Measurements from ENCODE around the gene ADPRH.

The ADPRH gene

GRCh38 chr3:119628816-119629445, 49.6 kb downstream of the ADPRH start:
- H3K9me2 ChIP-seq (replicated peaks; ENCODE audit: low read depth, low read length): no peaks in the 10 kb centered on the region
- H3K36me3 ChIP-seq (ENCODE audit: insufficient read depth, low read length): no peaks in the 10 kb centered on the region
- H3F3A ChIP-seq (ENCODE audit: low read depth): no peaks in the 10 kb centered on the region
- no peak overlapping the region for H3K4me2 ChIP-seq (ENCODE audit: low read depth, low read length, poor library complexity, severe bottlenecking)
- H2AFZ ChIP-seq (ENCODE audit: low read length): no peak overlapping the region
- H3K27me3 ChIP-seq (ENCODE audit: insufficient read depth, low read length, poor library complexity, severe bottlenecking): no peaks in the 10 kb centered on the region
- H4K20me1 ChIP-seq (ENCODE audit: insufficient read depth, low read length, poor library complexity, severe bottlenecking): no peaks in the 10 kb centered on the region
- H3K9me3 ChIP-seq (ENCODE audit: insufficient read depth, low read depth, low read length): no peaks in the 10 kb centered on the region
- TF ChIP-seq CTCF (conservative IDR thresholded peaks at IDR 0.05; ENCODE audit: low read length) (no peak), EZH2phosphoT487 (IDR thresholded peaks at IDR 0.05; ENCODE audit: borderline replicate concordance) (no peak)
- no peaks in the 10 kb centered on the region for H3K79me2 ChIP-seq (ENCODE audit: insufficient read depth, low read length)
- H3K4me3 ChIP-seq (ENCODE audit: low read length, poor library complexity, severe bottlenecking): no peak overlapping the region
- no peak overlapping the region for H3K9ac ChIP-seq (ENCODE audit: low read depth, low read length, poor library complexity, severe bottlenecking)
- no peaks in the 10 kb centered on the region for H3K4me1 ChIP-seq (ENCODE audit: insufficient read depth, low read length, poor library complexity, severe bottlenecking)

GRCh38 chr3:119630128-119630879, 51.0 kb downstream of the ADPRH start:
- H3K9me3 ChIP-seq (ENCODE audit: insufficient read depth, low read depth, low read length): no peaks in the 10 kb centered on the region
- no peaks in the 10 kb centered on the region for H3K9me2 ChIP-seq (replicated peaks; ENCODE audit: low read depth, low read length)
- TF ChIP-seq EZH2phosphoT487 (IDR thresholded peaks at IDR 0.05; ENCODE audit: borderline replicate concordance) (no peak), CTCF (conservative IDR thresholded peaks at IDR 0.05; ENCODE audit: low read length) (no peak)
- no peaks in the 10 kb centered on the region for H3F3A ChIP-seq (ENCODE audit: low read depth)
- H3K4me2 ChIP-seq (ENCODE audit: low read depth, low read length, poor library complexity, severe bottlenecking): no peak overlapping the region
- no peak overlapping the region for H2AFZ ChIP-seq (ENCODE audit: low read length)
- H3K36me3 ChIP-seq (ENCODE audit: insufficient read depth, low read length): no peaks in the 10 kb centered on the region
- no peaks in the 10 kb centered on the region for H4K20me1 ChIP-seq (ENCODE audit: insufficient read depth, low read length, poor library complexity, severe bottlenecking)
- H3K4me3 ChIP-seq (ENCODE audit: low read length, poor library complexity, severe bottlenecking): no peak overlapping the region
- no peaks in the 10 kb centered on the region for H3K27me3 ChIP-seq (ENCODE audit: insufficient read depth, low read length, poor library complexity, severe bottlenecking)
- H3K79me2 ChIP-seq (ENCODE audit: insufficient read depth, low read length): no peaks in the 10 kb centered on the region
- no peak overlapping the region for H3K9ac ChIP-seq (ENCODE audit: low read depth, low read length, poor library complexity, severe bottlenecking)
- no peaks in the 10 kb centered on the region for H3K4me1 ChIP-seq (ENCODE audit: insufficient read depth, low read length, poor library complexity, severe bottlenecking)

GRCh38 chr3:119630880-119631329, 51.6 kb downstream of the ADPRH start:
- Histone ChIP-seq H3K4me1 (ENCODE audit: insufficient read depth, low read length, poor library complexity, severe bottlenecking) (no peaks in the 10 kb centered on the region), H4K20me1 (ENCODE audit: insufficient read depth, low read length, poor library complexity, severe bottlenecking) (no peaks in the 10 kb centered on the region), H3K27me3 (ENCODE audit: insufficient read depth, low read length, poor library complexity, severe bottlenecking) (no peaks in the 10 kb centered on the region), H3K4me3 (ENCODE audit: low read length, poor library complexity, severe bottlenecking) (no peak overlapping the region), H3K9me3 (ENCODE audit: insufficient read depth, low read depth, low read length) (no peaks in the 10 kb centered on the region), H2AFZ (ENCODE audit: low read length) (no peak overlapping the region), H3F3A (ENCODE audit: low read depth) (no peaks in the 10 kb centered on the region), H3K36me3 (ENCODE audit: insufficient read depth, low read length) (no peaks in the 10 kb centered on the region), H3K9ac (ENCODE audit: low read depth, low read length, poor library complexity, severe bottlenecking) (no peak overlapping the region), H3K9me2 (replicated peaks; ENCODE audit: low read depth, low read length) (no peaks in the 10 kb centered on the region), H3K4me2 (ENCODE audit: low read depth, low read length, poor library complexity, severe bottlenecking) (no peak overlapping the region), H3K79me2 (ENCODE audit: insufficient read depth, low read length) (no peaks in the 10 kb centered on the region)
- no peak for TF ChIP-seq EZH2phosphoT487 (IDR thresholded peaks at IDR 0.05; ENCODE audit: borderline replicate concordance)
- no peak for TF ChIP-seq CTCF (conservative IDR thresholded peaks at IDR 0.05; ENCODE audit: low read length)

Data from Loucy (cell line).